Subcutaneous abdominal adipose tissue (tissue), 5 donors: ENCODE data around the gene RCAN1.

Experiments used
- H3K27ac ChIP-seq: one replicate; pipeline ENCODE4 v1.7.0; 2013; ENCODE audit warnings: low read depth, mild to moderate bottlenecking, inconsistent platforms, low read length, moderate library complexity
- H3K27me3 ChIP-seq, 5 donors: one replicate each; pipeline ENCODE4 v1.7.0; 2013; ENCODE audit warnings: low read length in 5 of 5, inconsistent platforms in 1 of 5; ENCODE audit not compliant: control insufficient read depth in 5 of 5, insufficient read depth in 4 of 5
- H3K36me3 ChIP-seq, 5 donors: one replicate each; pipeline ENCODE4 v1.7.0; 2013; ENCODE audit warnings: low read length in 5 of 5; ENCODE audit not compliant: control insufficient read depth in 5 of 5, insufficient read depth in 5 of 5
- H3K4me1 ChIP-seq, 5 donors: one replicate each; pipeline ENCODE4 v1.7.0; 2013; ENCODE audit warnings: low read length in 5 of 5, mild to moderate bottlenecking in 3 of 5, moderate library complexity in 1 of 5; ENCODE audit not compliant: control insufficient read depth in 5 of 5, insufficient read depth in 5 of 5
- H3K4me3 ChIP-seq, 5 donors: one replicate each; pipeline ENCODE4 v1.7.0; 2013; ENCODE audit warnings: low read length in 5 of 5, low read depth in 1 of 5
- H3K9ac ChIP-seq, 5 donors: one replicate each; pipeline ENCODE4 v1.7.0; 2013; ENCODE audit warnings: low read length in 5 of 5, mild to moderate bottlenecking in 4 of 5, moderate library complexity in 3 of 5
- H3K9me3 ChIP-seq, 5 donors: one replicate each; pipeline ENCODE4 v1.7.0; 2013; ENCODE audit warnings: low read length in 5 of 5; ENCODE audit not compliant: control insufficient read depth in 5 of 5
- donor health status: healthy.
- donor health status: healthy.
- donor health status: healthy.
- donor health status: healthy.
- donor health status: healthy.

Gene RCAN1

GRCh38 chr21:34642211-34643075, 27.5 kb upstream of the RCAN1 start:
- peaks cover 0 to 6% (median 3%) of the 10 kb centered on the region in 5 donors for H3K4me1 ChIP-seq

DNA sequence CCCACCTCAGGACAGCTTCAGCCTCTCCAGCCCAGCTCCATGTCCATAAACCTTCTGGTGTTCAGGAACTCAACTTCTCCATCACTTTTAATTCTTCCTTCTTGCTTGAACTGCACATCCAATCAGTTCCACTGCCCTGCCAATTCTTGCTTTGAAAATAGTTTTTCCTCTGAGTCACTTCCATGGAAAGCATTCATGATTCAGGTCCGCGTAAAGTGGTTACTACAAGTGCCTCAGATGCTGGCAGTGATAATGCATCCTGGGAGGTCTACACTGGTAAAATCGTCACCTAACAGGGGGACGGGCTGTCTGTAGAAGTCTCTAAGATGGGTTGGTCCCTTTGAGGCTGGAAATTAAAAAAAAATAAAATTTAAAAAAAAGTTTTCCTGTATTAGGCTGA, 25.9 kb upstream of the RCAN1 start:
- Histone ChIP-seq H3K9ac (no peak overlapping the region), H3K4me1 (peaks cover 0 to 6% (median 3%) of the 10 kb centered on the region in 5 donors), H3K36me3 (no peaks in the 10 kb centered on the region), H3K27ac (no peak overlapping the region), H3K27me3 (no peaks in the 10 kb centered on the region), H3K4me3 (no peak overlapping the region), H3K9me3 (no peaks in the 10 kb centered on the region)

More at GRCh38 chr21:34642211-34643075, 27.5 kb upstream of the RCAN1 start:
- Histone ChIP-seq H3K4me3 (no peak overlapping the region), H3K27me3 (peaks cover 0 to 3% (median 0%) of the 10 kb centered on the region in 5 donors), H3K9ac (no peak overlapping the region), H3K36me3 (no peaks in the 10 kb centered on the region), H3K27ac (no peak overlapping the region), H3K9me3 (no peaks in the 10 kb centered on the region)

- Histone ChIP-seq H3K4me1 (peaks cover 0 to 6% (median 3%) of the 10 kb centered on the region in 5 donors), H3K4me3 (no peak overlapping the region), H3K36me3 (no peaks in the 10 kb centered on the region), H3K27me3 (peaks cover 0 to 5% (median 0%) of the 10 kb centered on the region in 5 donors), H3K9me3 (no peaks in the 10 kb centered on the region), H3K9ac (no peak overlapping the region), H3K27ac (no peak overlapping the region)
Observed at GRCh38 chr21:34639882-34640788, 25.2 kb upstream of the RCAN1 start.

- Histone ChIP-seq H3K4me1 (peaks cover 0 to 6% (median 3%) of the 10 kb centered on the region in 5 donors), H3K27ac (no peak overlapping the region), H3K36me3 (no peaks in the 10 kb centered on the region), H3K4me3 (no peak overlapping the region), H3K9me3 (no peaks in the 10 kb centered on the region), H3K9ac (no peak overlapping the region), H3K27me3 (peaks cover 0 to 6% (median 0%) of the 10 kb centered on the region in 5 donors)
Observed at GRCh38 chr21:34639250-34639649, 24.3 kb upstream of the RCAN1 start.

- Histone ChIP-seq H3K27me3 (peaks cover 0 to 10% (median 0%) of the 10 kb centered on the region in 5 donors), H3K9ac (no peak overlapping the region), H3K27ac (no peak overlapping the region), H3K4me3 (no peak overlapping the region), H3K36me3 (no peaks in the 10 kb centered on the region), H3K4me1 (peaks cover 0 to 6% (median 3%) of the 10 kb centered on the region in 5 donors), H3K9me3 (no peaks in the 10 kb centered on the region)
Observed at GRCh38 chr21:34636961-34637360, 22.0 kb upstream of the RCAN1 start.

- peaks cover 0 to 13% (median 0%) of the 10 kb centered on the region in 5 donors for H3K27me3 ChIP-seq
- H3K4me3 ChIP-seq, result no peak overlapping the region
- no peak overlapping the region for H3K9ac ChIP-seq
- no peaks in the 10 kb centered on the region for H3K36me3 ChIP-seq
- H3K4me1 ChIP-seq, result peaks cover 0 to 3% (median 0%) of the 10 kb centered on the region in 5 donors
- no peak overlapping the region for H3K27ac ChIP-seq
- no peaks in the 10 kb centered on the region for H3K9me3 ChIP-seq
Observed at GRCh38 chr21:34635307-34635706, 20.4 kb upstream of the RCAN1 start.

- H3K4me3 ChIP-seq, result no peak overlapping the region
- no peak overlapping the region for H3K9ac ChIP-seq
- H3K4me1 ChIP-seq, result no peaks in the 10 kb centered on the region
- no peak overlapping the region for H3K27ac ChIP-seq
- peaks cover 0 to 13% (median 0%) of the 10 kb centered on the region in 5 donors for H3K27me3 ChIP-seq
- H3K9me3 ChIP-seq, result no peaks in the 10 kb centered on the region
- H3K36me3 ChIP-seq, result no peaks in the 10 kb centered on the region
Observed at GRCh38 chr21:34632498-34632897, 17.6 kb upstream of the RCAN1 start.

DNA sequence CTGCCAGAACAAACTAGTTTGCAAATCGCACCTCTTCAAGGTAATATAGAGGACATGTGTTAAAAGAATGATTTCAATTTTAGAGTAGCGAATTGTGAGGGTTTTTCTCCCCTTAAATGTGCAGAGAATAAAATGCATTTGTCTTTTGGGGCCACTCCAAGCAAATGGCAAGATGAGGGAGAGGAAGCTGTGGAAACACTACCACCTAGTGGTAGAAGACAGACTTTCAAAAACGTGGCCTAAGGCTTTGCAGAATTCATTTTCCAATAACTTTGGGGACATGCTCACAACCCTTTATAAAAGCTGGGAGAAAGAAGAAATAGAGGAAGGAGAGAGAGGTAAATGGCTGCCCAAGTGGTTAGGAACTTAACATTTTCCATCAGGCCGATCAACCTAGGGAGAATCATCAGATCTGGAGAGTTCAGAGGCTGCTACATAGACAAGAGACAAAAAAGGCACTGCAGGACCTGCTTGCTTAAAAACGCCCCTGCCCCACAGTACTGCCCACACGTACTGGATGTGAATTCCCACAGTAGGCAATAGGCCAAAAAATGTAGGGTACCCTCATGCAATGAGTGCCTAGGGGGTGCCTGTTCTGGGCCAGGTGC, 15.7 kb upstream of the RCAN1 start:
- peaks cover 0 to 13% (median 0%) of the 10 kb centered on the region in 5 donors for H3K27me3 ChIP-seq
- no peak overlapping the region for H3K4me3 ChIP-seq
- no peaks in the 10 kb centered on the region for H3K4me1 ChIP-seq
- H3K9me3 ChIP-seq, result no peaks in the 10 kb centered on the region
- no peak overlapping the region for H3K9ac ChIP-seq
- H3K36me3 ChIP-seq, result no peaks in the 10 kb centered on the region
- no peak overlapping the region for H3K27ac ChIP-seq

GRCh38 chr21:34626131-34626530, 11.2 kb upstream of the RCAN1 start:
- peaks cover 0 to 3% (median 0%) of the 10 kb centered on the region in 5 donors for H3K4me1 ChIP-seq
- H3K27ac ChIP-seq, result no peak overlapping the region
- H3K9me3 ChIP-seq, result no peaks in the 10 kb centered on the region
- H3K9ac ChIP-seq, result no peak overlapping the region
- H3K4me3 ChIP-seq, result no peak overlapping the region
- H3K36me3 ChIP-seq, result no peaks in the 10 kb centered on the region
- H3K27me3 ChIP-seq, result peaks cover 0 to 5% (median 0%) of the 10 kb centered on the region in 5 donors
